D341Med (cell line): ENCODE data around the gene CENPO.
"Not testable (repeated sequence)": the region's sequence is repeated elsewhere in the genome, so short reads cannot be mapped to it uniquely, and the experiment has no call there.

Experiments
- DNase-seq: peaks from one replicate; pipeline ENCODE4 v3.0.0; 2012; ENCODE audit warnings: low spot score

Gene CENPO

GRCh38 chr2:24824966-24825882, 32.0 kb downstream of the CENPO start:
- DNase-seq = peak; percentile 43

- peak; percentile 21 for DNase-seq
Observed at GRCh38 chr2:24825883-24826772, 32.9 kb downstream of the CENPO start.

GRCh38 chr2:24826773-24827145, 33.5 kb downstream of the CENPO start:
- no peak for DNase-seq

- DNase-seq = peak; percentile 84
Observed at GRCh38 chr2:24827321-24828237, 34.4 kb downstream of the CENPO start.

GRCh38 chr2:24828238-24828996, 35.2 kb downstream of the CENPO start:
- DNase-seq = no peak

GRCh38 chr2:24830351-24830750, 37.1 kb downstream of the CENPO start:
- no peak for DNase-seq

- DNase-seq = no peak
Observed at GRCh38 chr2:24830786-24831185, 37.6 kb downstream of the CENPO start.

- DNase-seq = no peak
Observed at GRCh38 chr2:24831221-24832072, 38.2 kb downstream of the CENPO start.

GRCh38 chr2:24832073-24832461, 38.8 kb downstream of the CENPO start:
- DNase-seq = no peak

- no peak for DNase-seq
Observed at GRCh38 chr2:24832521-24832920, 39.3 kb downstream of the CENPO start.

GRCh38 chr2:24832931-24833701, 39.9 kb downstream of the CENPO start:
- no peak for DNase-seq

GRCh38 chr2:24833821-24834732, 40.9 kb downstream of the CENPO start:
- no peak for DNase-seq

GRCh38 chr2:24834733-24835395, 41.6 kb downstream of the CENPO start:
- no peak for DNase-seq

- not testable (repeated sequence) for DNase-seq
Observed at GRCh38 chr2:24835411-24835810, 42.2 kb downstream of the CENPO start.

- DNase-seq = no peak
Observed at GRCh38 chr2:24836206-24836605, 43.0 kb downstream of the CENPO start.

- no peak for DNase-seq
Observed at GRCh38 chr2:24836706-24837105, 43.5 kb downstream of the CENPO start.

- DNase-seq = no peak
Observed at GRCh38 chr2:24837996-24838513, 44.8 kb downstream of the CENPO start.
